ENCODE results near the gene RHOBTB3. TPM values are rescaled to one million over a fixed set of nuclear protein-coding genes. Genes with fewer than 3 reads are reported as not detected.

The RHOBTB3 gene
- total and polyA plus RNA-seq, 2 donors from 2014 or later = 22.5 to 54.5 TPM

GRCh38 chr5:95777441-95777840, 46.3 kb downstream of the RHOBTB3 start:
- TF ChIP-seq CTCF (IDR thresholded peaks at IDR 0.05; ENCODE audit: borderline replicate concordance, extremely low read depth, insufficient read depth) = no peak
- no peaks in the 10 kb centered on the region for H3K9me3 ChIP-seq (ENCODE audit: control insufficient read depth in 2 of 3, insufficient read depth in 1 of 3, low read length in 3 of 3)
- H3K27me3 ChIP-seq (ENCODE audit: control insufficient read depth, insufficient read depth, low read length) = no peaks in the 10 kb centered on the region
- H3K4me1 ChIP-seq (ENCODE audit: control insufficient read depth in 2 of 3, insufficient read depth in 2 of 3, low read depth in 1 of 3, low read length in 3 of 3) = peaks cover 2 to 21% (median 3%) of the 10 kb centered on the region in 3 donors
- no peak overlapping the region for H3K27ac ChIP-seq (ENCODE audit: low read depth in 2 of 2, low read length in 2 of 2)
- no peaks in the 10 kb centered on the region for H3K36me3 ChIP-seq (ENCODE audit: control insufficient read depth in 2 of 3, insufficient read depth in 3 of 3, low read length in 3 of 3)
- H3K9ac ChIP-seq (ENCODE audit: low read length in 3 of 3) = no peak overlapping the region
- DNase-seq (no peak), FAIRE-seq (no peak)
- intact Hi-C loops (cut with DNase I) = no loop called here
- H3K4me3 ChIP-seq (ENCODE audit: low read length in 3 of 3) = no peak overlapping the region

GRCh38 chr5:95778713-95779436, 47.7 kb downstream of the RHOBTB3 start:
- Histone ChIP-seq H3K4me1 (ENCODE audit: control insufficient read depth in 2 of 3, insufficient read depth in 2 of 3, low read depth in 1 of 3, low read length in 3 of 3) (peaks cover 2 to 21% (median 3%) of the 10 kb centered on the region in 3 donors), H3K27ac (ENCODE audit: low read depth in 2 of 2, low read length in 2 of 2) (peak overlapping the region; percentile 6 to 14), H3K9me3 (ENCODE audit: control insufficient read depth in 2 of 3, insufficient read depth in 1 of 3, low read length in 3 of 3) (no peaks in the 10 kb centered on the region), H3K36me3 (ENCODE audit: control insufficient read depth in 2 of 3, insufficient read depth in 3 of 3, low read length in 3 of 3) (no peaks in the 10 kb centered on the region), H3K4me3 (ENCODE audit: low read length in 3 of 3) (no peak overlapping the region), H3K9ac (ENCODE audit: low read length in 3 of 3) (peak overlapping the region in 1 of 3 donors; percentile 37), H3K27me3 (ENCODE audit: control insufficient read depth, insufficient read depth, low read length) (no peaks in the 10 kb centered on the region)
- no peak for TF ChIP-seq CTCF (IDR thresholded peaks at IDR 0.05; ENCODE audit: borderline replicate concordance, extremely low read depth, insufficient read depth)
- intact Hi-C loops (cut with DNase I) = no loop called here
- DNase-seq (no peak), FAIRE-seq (no peak)

- H3K4me3 ChIP-seq (ENCODE audit: low read length in 3 of 3) = no peak overlapping the region
- peaks cover 2 to 21% (median 3%) of the 10 kb centered on the region in 3 donors for H3K4me1 ChIP-seq (ENCODE audit: control insufficient read depth in 2 of 3, insufficient read depth in 2 of 3, low read depth in 1 of 3, low read length in 3 of 3)
- intact Hi-C loops (cut with DNase I) = no loop called here
- no peaks in the 10 kb centered on the region for H3K9me3 ChIP-seq (ENCODE audit: control insufficient read depth in 2 of 3, insufficient read depth in 1 of 3, low read length in 3 of 3)
- no peak for TF ChIP-seq CTCF (IDR thresholded peaks at IDR 0.05; ENCODE audit: borderline replicate concordance, extremely low read depth, insufficient read depth)
- FAIRE-seq = no peak
- DNase-seq = no peak
- H3K27me3 ChIP-seq (ENCODE audit: control insufficient read depth, insufficient read depth, low read length) = no peaks in the 10 kb centered on the region
- H3K27ac ChIP-seq (ENCODE audit: low read depth in 2 of 2, low read length in 2 of 2) = peak overlapping the region; percentile 6 to 14
- peak overlapping the region in 1 of 3 donors; percentile 37 for H3K9ac ChIP-seq (ENCODE audit: low read length in 3 of 3)
- H3K36me3 ChIP-seq (ENCODE audit: control insufficient read depth in 2 of 3, insufficient read depth in 3 of 3, low read length in 3 of 3) = no peaks in the 10 kb centered on the region
Observed at GRCh38 chr5:95779611-95780010, 48.5 kb downstream of the RHOBTB3 start.
